Measurements from ENCODE around the gene CXCL12.

Gene CXCL12

DNA sequence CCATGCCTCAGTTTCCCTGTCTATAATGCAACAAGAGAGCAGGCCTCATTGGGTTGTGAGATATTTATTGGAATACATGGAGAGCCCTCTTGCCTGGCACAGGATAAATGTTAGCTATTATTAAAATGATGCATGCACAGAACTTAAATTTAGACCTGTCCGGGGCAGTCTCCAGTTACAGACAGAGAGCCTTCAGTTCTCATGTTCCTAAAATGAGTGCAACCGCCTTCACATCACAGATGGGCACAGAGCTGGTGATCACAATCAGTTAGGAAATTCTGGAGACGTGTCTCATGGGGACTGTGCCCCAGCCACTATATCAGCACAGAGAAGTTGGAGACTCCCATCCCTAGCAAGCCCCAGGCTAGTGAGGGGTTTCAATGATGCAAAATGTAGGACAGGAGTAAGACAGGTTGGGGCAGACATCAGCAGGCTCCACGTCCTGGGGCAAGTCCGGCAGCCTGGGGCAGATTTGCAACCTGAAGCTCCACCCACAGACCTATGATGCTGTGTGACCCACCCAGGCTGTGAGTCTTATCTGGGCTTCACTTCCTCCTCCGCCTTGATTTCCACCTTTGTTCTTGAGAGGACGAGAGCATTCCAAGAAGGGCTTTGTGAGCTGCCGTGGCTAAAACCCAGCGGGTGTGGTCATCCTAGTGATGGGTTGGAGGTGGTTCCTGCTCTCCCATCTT lies 49.4 kb downstream of the CXCL12 start:
- DNase-seq (ENCODE audit: low read depth in 1 of 2, low spot score in 1 of 2), result no peak

DNA sequence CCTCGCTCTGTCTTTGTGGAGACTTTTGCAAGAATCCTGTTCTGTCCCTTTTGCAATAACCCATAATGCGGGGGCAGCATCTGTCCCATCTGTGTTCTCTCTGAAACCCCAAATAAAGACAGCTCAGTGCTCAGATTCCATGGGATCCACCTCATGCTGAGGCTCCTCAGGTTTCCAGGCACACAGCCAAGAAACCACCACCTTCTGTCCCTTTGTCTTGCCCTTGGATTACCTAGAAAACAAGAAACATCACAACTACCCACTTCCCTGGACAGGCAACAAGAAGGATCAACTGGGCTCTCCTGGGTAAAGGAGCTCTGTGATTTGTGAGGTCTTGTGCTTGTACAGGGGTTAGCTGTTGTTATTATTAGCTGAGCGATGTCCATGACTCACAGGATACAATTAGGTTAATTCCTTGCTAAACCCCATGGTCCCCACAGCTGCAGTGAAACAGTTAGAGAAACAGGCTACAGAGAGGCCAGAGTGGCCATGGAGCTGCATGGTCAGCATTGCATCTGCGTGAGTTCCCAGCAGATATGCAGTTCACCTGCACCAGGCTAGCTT lies 50.2 kb downstream of the CXCL12 start:
- no peak for DNase-seq (ENCODE audit: low read depth in 1 of 2, low spot score in 1 of 2)

DNA sequence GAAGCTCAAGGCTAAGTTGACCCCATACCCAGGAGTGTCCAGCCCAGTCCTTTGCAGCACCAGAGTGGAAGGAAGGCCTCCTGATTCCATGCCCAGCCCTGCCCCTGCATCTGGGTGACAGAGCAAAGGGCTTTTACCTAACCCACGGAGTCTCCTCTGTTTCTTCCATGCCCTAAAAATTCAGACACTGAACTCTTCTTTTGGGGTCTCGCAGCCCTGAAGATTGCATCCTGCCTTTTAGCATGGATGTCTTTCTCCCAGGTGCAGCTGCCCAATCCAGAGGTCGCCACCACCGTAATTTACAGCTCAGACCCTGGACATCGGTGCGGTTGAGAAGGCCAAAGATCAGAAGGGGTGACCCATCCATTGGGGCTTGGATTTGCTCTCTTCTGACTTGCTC lies 50.8 kb downstream of the CXCL12 start:
- no peak for DNase-seq (ENCODE audit: low read depth in 1 of 2, low spot score in 1 of 2)

DNA sequence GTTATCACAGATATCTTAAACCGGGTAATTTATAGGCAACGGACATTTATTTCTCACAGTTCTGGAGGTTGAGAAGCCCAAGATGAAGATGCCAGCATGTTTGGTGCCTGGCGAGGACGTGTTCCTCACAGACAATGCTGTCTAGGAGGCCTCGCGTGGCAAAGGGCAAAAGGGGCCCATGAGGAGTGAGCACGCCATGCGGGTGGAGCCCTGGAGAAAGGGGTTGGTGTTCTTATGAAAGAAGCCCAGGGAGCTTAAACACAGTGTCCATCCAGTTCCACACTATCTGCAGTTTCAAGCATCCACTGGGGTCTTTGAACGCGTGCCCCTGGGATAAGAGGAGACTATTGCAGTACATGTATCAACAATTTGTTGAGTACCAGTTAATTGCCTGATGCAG lies 51.4 kb downstream of the CXCL12 start:
- no peak for DNase-seq (ENCODE audit: low read depth in 1 of 2, low spot score in 1 of 2)

DNA sequence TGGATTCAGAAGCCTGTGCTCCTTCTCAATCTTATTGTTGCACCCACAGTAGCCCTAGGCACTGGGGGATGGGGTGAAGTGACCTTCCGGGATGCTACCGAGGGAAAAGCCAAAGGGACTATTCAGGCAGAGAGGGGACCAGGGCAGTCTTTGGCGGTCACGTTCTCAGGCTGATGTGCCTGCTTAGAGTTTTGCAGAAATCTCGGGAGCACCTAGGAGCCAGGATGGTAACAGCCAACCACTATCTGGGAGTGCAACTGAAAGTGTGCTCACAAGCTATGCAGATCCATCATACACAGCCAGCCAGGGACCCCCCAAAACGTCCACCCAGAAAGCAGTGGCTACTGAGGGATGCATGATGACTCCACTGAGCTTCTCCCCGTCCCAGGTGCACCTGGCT lies 52.4 kb downstream of the CXCL12 start:
- DNase-seq (ENCODE audit: low read depth in 1 of 2, low spot score in 1 of 2), result no peak

DNA sequence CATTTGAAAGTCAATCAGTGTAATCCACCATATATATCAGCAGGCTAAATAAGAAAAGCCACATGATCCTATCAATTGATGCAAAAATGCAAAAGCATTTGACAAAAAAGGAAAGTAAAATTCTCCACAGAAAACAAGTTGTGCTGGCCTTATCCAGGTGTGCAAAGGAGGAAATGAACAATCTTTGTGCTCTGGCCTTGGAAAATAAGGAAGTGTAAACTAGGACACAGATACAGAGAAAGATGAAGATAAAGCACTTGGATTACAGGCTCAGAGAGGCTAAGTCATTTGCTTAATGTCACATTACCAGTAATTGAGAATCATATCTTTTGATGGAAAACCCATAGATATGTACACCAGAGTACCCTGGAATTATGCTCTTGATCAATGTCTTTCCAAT lies 54.5 kb downstream of the CXCL12 start:
- DNase-seq (ENCODE audit: low read depth in 1 of 2, low spot score in 1 of 2), result no peak

DNA sequence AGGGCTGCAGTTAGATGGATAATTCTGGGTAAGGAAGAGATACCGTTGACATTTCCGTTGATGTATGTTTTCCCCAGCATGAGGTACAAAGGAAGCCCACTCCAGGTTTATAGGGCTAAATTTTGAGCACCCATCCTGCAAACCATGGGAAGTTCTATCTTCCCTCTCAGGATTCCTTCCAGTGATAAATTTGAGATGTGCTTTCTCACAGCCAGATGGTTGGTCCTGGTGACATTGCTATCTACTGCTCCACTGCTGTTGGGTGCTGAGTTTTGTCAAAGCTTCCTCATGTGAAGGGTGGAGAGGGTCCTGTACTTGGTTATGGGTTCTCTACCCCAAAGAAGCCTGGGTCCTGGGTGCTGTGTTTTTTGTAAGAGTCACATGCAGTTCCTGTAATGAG lies 57.4 kb downstream of the CXCL12 start:
- no peak for DNase-seq (ENCODE audit: low read depth in 1 of 2, low spot score in 1 of 2)
